K562 (cell line): ENCODE data around the gene SMARCA4. TPM values are rescaled to one million over a fixed set of nuclear protein-coding genes. Genes with fewer than 3 reads are reported as not detected.

Experiments
- ARID3B ChIP-seq: fragments of 250-450 bp; sonication (Bioruptor Pico); IDR thresholded peaks from 2 replicates; pipeline ENCODE4 v1.4.0; 2020; ENCODE audit warnings: borderline replicate concordance
- BCL6 ChIP-seq: fragments of 250-450 bp; sonication (Bioruptor Pico); IDR thresholded peaks from 2 replicates; pipeline ENCODE4 v1.4.0; 2020
- CBX3 ChIP-seq, 2 experiments: IDR thresholded peaks; 1 replicate in 1 of 2; 2 replicates in 1 of 2; pipeline ENCODE4 v1.6.1; 2012; ENCODE audit warnings: inconsistent platforms in 2 of 2, low read length in 2 of 2, borderline replicate concordance in 1 of 2, control low read depth in 1 of 2
- CHAMP1 ChIP-seq: fragments of 450-650 bp; IDR thresholded peaks from 2 replicates; pipeline ENCODE4 v1.6.1; 2016; ENCODE audit warnings: mild to moderate bottlenecking
- COPS2 ChIP-seq: fragments of 450-650 bp; conservative IDR thresholded peaks from 2 replicates; pipeline ENCODE4 v1.6.1; 2016; ENCODE audit warnings: mild to moderate bottlenecking, moderate library complexity
- CREB3 ChIP-seq: fragments of 450-650 bp; conservative IDR thresholded peaks from 2 replicates; pipeline ENCODE4 v1.6.1; 2016; ENCODE audit warnings: missing genetic modification characterization, low read depth, mild to moderate bottlenecking, missing compliant biosample characterization, moderate library complexity
- ETV5 ChIP-seq: sonication (generic); formaldehyde crosslinking; IDR thresholded peaks from 2 replicates; pipeline ENCODE4 v1.4.0; 2020; ENCODE audit warnings: low read depth, mild to moderate bottlenecking, missing genetic modification reagents
- FOXJ2 ChIP-seq: fragments of 200-800 bp; sonication (Bioruptor generic); IDR thresholded peaks from 2 replicates; pipeline ENCODE4 v1.6.1; 2016; ENCODE audit warnings: missing genetic modification characterization, missing compliant biosample characterization
- GATA2 ChIP-seq: sonication (generic); formaldehyde crosslinking; IDR thresholded peaks from 2 replicates; pipeline ENCODE4 v1.4.0; 2020; ENCODE audit warnings: mild to moderate bottlenecking, missing genetic modification reagents
- KAT8 ChIP-seq: fragments of 450-650 bp; IDR thresholded peaks from 2 replicates; pipeline ENCODE4 v1.6.1; 2016; ENCODE audit warnings: low read depth, mild to moderate bottlenecking
- KLF1 ChIP-seq: fragments of 450-650 bp; IDR thresholded peaks from 2 replicates; pipeline ENCODE4 v1.6.1; 2016; ENCODE audit warnings: missing genetic modification characterization, missing compliant biosample characterization
- KLF10 ChIP-seq: fragments of 250-450 bp; sonication (Bioruptor Pico); IDR thresholded peaks from 2 replicates; pipeline ENCODE4 v1.6.1; 2021; ENCODE audit warnings: matching md5 sums
- RAD21 ChIP-seq, 2 experiments: fragments of 250-450 bp in 1 of 2; fragments of 450-650 bp in 1 of 2; sonication (Bioruptor Pico) in 1 of 2; formaldehyde crosslinking in 1 of 2; IDR thresholded peaks in 1 of 2; conservative IDR thresholded peaks in 1 of 2; 2 replicates each; pipeline versions ENCODE4 v1.4.0 to v1.8.0; 2020 to 2022; ENCODE audit warnings: mild to moderate bottlenecking in 2 of 2, moderate library complexity in 1 of 2
- RBFOX2 ChIP-seq: fragments of 200-400 bp; formaldehyde crosslinking; IDR thresholded peaks from 2 replicates; pipeline ENCODE4 v1.6.1; 2017; ENCODE audit warnings: low read depth, mild to moderate bottlenecking, low read length, moderate library complexity
- STAG1 ChIP-seq: sonication (generic); formaldehyde crosslinking; IDR thresholded peaks from 2 replicates; pipeline ENCODE4 v1.5.0; 2020; ENCODE audit warnings: missing genetic modification reagents, borderline replicate concordance
- ZBTB17 ChIP-seq: fragments of 450-650 bp; formaldehyde crosslinking; IDR thresholded peaks from 2 replicates; pipeline ENCODE4 v1.4.0; 2020; ENCODE audit warnings: mild to moderate bottlenecking
- ZFP36 ChIP-seq: fragments of 150-350 bp; IDR thresholded peaks from 2 replicates; pipeline ENCODE4 v1.6.1; 2018; ENCODE audit warnings: low read length, low read depth; ENCODE audit not compliant: partially characterized antibody
- ZNF23 ChIP-seq: fragments of 250-450 bp; sonication (Bioruptor Pico); IDR thresholded peaks from 2 replicates; pipeline ENCODE4 v1.4.0; 2020; ENCODE audit warnings: mild to moderate bottlenecking
- ZNF436 ChIP-seq: fragments of 250-450, 450-650 bp; sonication (Bioruptor Pico); formaldehyde crosslinking; IDR thresholded peaks from 2 replicates; pipeline ENCODE4 v1.7.0; 2020; ENCODE audit warnings: mild to moderate bottlenecking
- polyA plus RNA-seq, 8 experiments: library from polyadenylated mRNA; depleted of rRNA in 4 of 8; stranded (reverse) in 5 of 8; unstranded in 3 of 8; fragments of >200 nt; fragmentation: Nextera tagmentation in 2 of 8; fragmentation: Illumina TruSeq in 1 of 8; extraction: Ambion mirVana in 2 of 8; extraction: Trizol in 1 of 8; gene quantifications; 2 replicates each; pipeline versions ENCODE4 v1.2.1 to v1.2.3, GENCODE V29; 2011 to 2014; ENCODE audit warnings: inconsistent platforms in 1 of 8, missing spikeins in 1 of 8
- total RNA-seq, 7 experiments: library from RNA; depleted of rRNA in 6 of 7; stranded (reverse); fragments of >200 nt in 6 of 7; fragmentation: Illumina TruSeq in 2 of 7; extraction: Trizol in 2 of 7; gene quantifications; 2 replicates each; pipeline versions ENCODE4 v1.2.1 to v1.2.3, GENCODE V29; 2011 to 2021; ENCODE audit warnings: low replicate concordance in 1 of 7
- TF ChIP-seq, protein P1 (sequence below): sonication (generic); formaldehyde crosslinking; IDR thresholded peaks from 2 replicates; pipeline ENCODE4 v1.8.1; 2022; ENCODE audit warnings: missing genetic modification reagents
- TF ChIP-seq, protein P2 (sequence below), 2 experiments: IDR thresholded peaks; 2 replicates each; pipeline ENCODE4 v1.6.1; 2011; ENCODE audit warnings: borderline replicate concordance in 1 of 2, control low read depth in 1 of 2, low read depth in 1 of 2, low read length in 1 of 2, mild to moderate bottlenecking in 1 of 2, mixed read lengths in 1 of 2, moderate library complexity in 1 of 2; ENCODE audit not compliant: insufficient read depth in 1 of 2, insufficient read length in 1 of 2, poor library complexity in 1 of 2, severe bottlenecking in 1 of 2; ENCODE audit errors: extremely low read depth in 1 of 2

SMARCA4 gene
- total and polyA plus RNA-seq, 9 of the 15 experiments (the other 6 are each of a cell fraction or from before 2014, with no cell fraction given) = 19.3 to 207 (median 52.1) TPM

DNA sequence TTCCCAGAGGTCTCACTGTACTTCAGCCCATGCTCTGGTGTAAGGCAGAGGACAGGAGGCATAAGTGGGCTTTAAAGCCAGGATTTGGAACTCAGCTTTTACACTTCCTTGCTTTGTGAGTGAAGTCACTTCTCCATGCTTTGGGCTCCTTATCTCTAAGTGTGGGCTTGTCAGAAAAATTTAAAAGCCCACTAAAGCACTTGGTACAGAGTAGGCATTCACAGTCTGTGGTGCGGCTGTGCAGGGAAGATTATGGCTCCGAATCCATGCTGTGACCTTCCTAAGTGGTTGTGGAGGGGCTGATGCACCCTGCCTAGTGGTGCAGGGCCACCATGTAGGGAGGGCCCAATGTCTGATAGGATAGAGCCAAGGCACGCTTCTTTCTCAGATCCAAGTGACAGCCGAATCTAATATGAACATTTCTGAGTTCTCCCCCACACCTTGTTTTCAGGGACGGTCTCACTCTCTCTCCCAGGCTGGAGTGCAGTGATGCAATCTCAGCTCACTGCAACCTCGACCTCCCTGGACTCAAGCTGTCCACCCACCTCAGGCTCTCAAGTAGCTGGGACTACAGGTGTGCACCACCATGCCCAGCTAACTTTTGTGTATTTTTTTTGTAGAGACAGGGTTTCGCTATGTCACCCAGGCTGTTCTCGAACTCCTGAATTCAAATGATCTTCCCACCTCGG, 25.3 kb upstream of the SMARCA4 start (continued):
- TF ChIP-seq CHAMP1 (no peak), STAG1 (CRISPR knock-in tag) (no peak), RAD21 (CRISPR knock-in tag; conservative IDR thresholded peaks at IDR 0.05 in 1 of 2, IDR thresholded peaks at IDR 0.05 in 1 of 2) (no peak), CBX3 (IDR thresholded peaks at IDR 0.05; ENCODE audit: borderline replicate concordance in 1 of 2, low read length in 2 of 2) (no peak), KAT8 (no peak), ZNF436 (CRISPR knock-in tag) (no peak), FOXJ2 (tag) (no peak), RBFOX2 (no peak), BCL6 (CRISPR knock-in tag) (no peak), COPS2 (no peak), ZNF23 (CRISPR knock-in tag) (no peak), KLF10 (CRISPR knock-in tag) (no peak), ARID3B (CRISPR knock-in tag) (no peak), ZFP36 (no peak), CREB3 (tag) (no peak), ZBTB17 (CRISPR knock-in tag) (no peak), KLF1 (tag) (no peak), GATA2 (CRISPR knock-in tag) (peak; percentile 65), ETV5 (CRISPR knock-in tag) (no peak)
- TF ChIP-seq, protein P1, sequence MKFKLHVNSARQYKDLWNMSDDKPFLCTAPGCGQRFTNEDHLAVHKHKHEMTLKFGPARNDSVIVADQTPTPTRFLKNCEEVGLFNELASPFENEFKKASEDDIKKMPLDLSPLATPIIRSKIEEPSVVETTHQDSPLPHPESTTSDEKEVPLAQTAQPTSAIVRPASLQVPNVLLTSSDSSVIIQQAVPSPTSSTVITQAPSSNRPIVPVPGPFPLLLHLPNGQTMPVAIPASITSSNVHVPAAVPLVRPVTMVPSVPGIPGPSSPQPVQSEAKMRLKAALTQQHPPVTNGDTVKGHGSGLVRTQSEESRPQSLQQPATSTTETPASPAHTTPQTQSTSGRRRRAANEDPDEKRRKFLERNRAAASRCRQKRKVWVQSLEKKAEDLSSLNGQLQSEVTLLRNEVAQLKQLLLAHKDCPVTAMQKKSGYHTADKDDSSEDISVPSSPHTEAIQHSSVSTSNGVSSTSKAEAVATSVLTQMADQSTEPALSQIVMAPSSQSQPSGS (CRISPR knock-in tag) = no peak
- TF ChIP-seq, protein P2, sequence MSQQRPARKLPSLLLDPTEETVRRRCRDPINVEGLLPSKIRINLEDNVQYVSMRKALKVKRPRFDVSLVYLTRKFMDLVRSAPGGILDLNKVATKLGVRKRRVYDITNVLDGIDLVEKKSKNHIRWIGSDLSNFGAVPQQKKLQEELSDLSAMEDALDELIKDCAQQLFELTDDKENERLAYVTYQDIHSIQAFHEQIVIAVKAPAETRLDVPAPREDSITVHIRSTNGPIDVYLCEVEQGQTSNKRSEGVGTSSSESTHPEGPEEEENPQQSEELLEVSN (IDR thresholded peaks at IDR 0.05; ENCODE audit: borderline replicate concordance in 1 of 2, extremely low read depth in 1 of 2, insufficient read depth in 1 of 2, insufficient read length in 1 of 2, low read depth in 1 of 2, low read length in 1 of 2, poor library complexity in 1 of 2, severe bottlenecking in 1 of 2) = no peak
